ENCODE data around the gene GBX1. TPM values are rescaled to one million over a fixed set of nuclear protein-coding genes. Genes with fewer than 3 reads are reported as not detected.

GBX1 gene
- polyA plus RNA-seq, 2 of the 4 experiments (the other 2 are of a cell fraction), result not detected

GRCh38 chr7:151179287-151179860 is 11.9 kb upstream of the GBX1 start:
- POLR2A ChIA-PET, result no interaction called here
- FAIRE-seq, result no peak

DNA sequence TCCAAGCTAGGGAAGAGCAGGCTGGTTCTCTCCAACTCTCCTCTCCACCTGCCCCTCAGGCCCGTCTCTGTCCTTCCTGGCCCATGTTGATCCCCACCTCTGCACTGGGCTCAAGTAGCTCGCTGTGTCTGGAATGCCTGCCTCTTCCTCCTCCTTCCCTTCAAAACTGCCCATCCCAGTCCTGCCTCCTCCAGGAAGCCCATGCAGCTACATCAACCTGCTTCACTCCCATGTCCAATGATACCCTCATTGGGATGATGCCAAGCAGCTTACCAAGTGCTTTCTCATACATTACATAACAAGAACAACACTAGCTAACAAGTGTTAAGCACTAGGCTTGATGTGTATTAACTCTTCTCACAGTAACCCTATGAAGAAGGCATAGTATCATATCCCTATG is 11.3 kb upstream of the GBX1 start:
- no peaks in the 10 kb centered on the region for H3K4me1 ChIP-seq
- CTCF ChIA-PET, result interaction anchor here (0.6 to 5.3 kb wide), 8 partner anchors 9 to 580 kb away, joined by 3 to 34 read pairs (median 4); partner anchors contain the start of gene GBX1
- no peak overlapping the region for H3K4me2 ChIP-seq
- H3K4me3 ChIP-seq, result no peak overlapping the region
- DNase-seq (ENCODE audit: low read depth in 1 of 2, low spot score in 1 of 2), result no peak
- FAIRE-seq, result no peak
- no peak for ATAC-seq
- POLR2A ChIA-PET, result no interaction called here
- H3K9me3 ChIP-seq, result no peaks in the 10 kb centered on the region
- 44% methylated on average over 2 of the region's 2 CpGs for WGBS (ENCODE audit: missing lambda C conversion rate)
- TF ChIP-seq RAD21 (conservative IDR thresholded peaks at IDR 0.05 in 1 of 2, IDR thresholded peaks at IDR 0.05 in 1 of 2), result no peak
- TF ChIP-seq SREBF2 (IDR thresholded peaks at IDR 0.05), result no peak
- TF ChIP-seq CBX8 (IDR thresholded peaks at IDR 0.05), result no peak
- no peak for TF ChIP-seq ZSCAN20 (CRISPR knock-in tag; IDR thresholded peaks at IDR 0.05)
- TF ChIP-seq ESRRA (IDR thresholded peaks at IDR 0.05; ENCODE audit: borderline replicate concordance, low read length), result no peak
- TF ChIP-seq, protein P1, sequence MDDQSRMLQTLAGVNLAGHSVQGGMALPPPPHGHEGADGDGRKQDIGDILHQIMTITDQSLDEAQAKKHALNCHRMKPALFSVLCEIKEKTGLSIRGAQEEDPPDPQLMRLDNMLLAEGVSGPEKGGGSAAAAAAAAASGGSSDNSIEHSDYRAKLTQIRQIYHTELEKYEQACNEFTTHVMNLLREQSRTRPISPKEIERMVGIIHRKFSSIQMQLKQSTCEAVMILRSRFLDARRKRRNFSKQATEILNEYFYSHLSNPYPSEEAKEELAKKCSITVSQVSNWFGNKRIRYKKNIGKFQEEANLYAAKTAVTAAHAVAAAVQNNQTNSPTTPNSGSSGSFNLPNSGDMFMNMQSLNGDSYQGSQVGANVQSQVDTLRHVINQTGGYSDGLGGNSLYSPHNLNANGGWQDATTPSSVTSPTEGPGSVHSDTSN (IDR thresholded peaks at IDR 0.05), result no peak
- TF ChIP-seq, protein P2, sequence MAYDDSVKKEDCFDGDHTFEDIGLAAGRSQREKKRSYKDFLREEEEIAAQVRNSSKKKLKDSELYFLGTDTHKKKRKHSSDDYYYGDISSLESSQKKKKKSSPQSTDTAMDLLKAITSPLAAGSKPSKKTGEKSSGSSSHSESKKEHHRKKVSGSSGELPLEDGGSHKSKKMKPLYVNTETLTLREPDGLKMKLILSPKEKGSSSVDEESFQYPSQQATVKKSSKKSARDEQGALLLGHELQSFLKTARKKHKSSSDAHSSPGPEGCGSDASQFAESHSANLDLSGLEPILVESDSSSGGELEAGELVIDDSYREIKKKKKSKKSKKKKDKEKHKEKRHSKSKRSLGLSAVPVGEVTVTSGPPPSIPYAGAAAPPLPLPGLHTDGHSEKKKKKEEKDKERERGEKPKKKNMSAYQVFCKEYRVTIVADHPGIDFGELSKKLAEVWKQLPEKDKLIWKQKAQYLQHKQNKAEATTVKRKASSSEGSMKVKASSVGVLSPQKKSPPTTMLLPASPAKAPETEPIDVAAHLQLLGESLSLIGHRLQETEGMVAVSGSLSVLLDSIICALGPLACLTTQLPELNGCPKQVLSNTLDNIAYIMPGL (CRISPR knock-in tag; IDR thresholded peaks at IDR 0.05; ENCODE audit: borderline replicate concordance), result no peak
- TF ChIP-seq E2F6 (IDR thresholded peaks at IDR 0.05; ENCODE audit: borderline replicate concordance, low read depth), result no peak
- TF ChIP-seq FOSL2 (IDR thresholded peaks at IDR 0.05), result no peak
- no peak for TF ChIP-seq FOSL2 (CRISPR knock-in tag; IDR thresholded peaks at IDR 0.05)
- TF ChIP-seq FOXS1 (CRISPR knock-in tag; IDR thresholded peaks at IDR 0.05), result no peak
- TF ChIP-seq, protein P3, sequence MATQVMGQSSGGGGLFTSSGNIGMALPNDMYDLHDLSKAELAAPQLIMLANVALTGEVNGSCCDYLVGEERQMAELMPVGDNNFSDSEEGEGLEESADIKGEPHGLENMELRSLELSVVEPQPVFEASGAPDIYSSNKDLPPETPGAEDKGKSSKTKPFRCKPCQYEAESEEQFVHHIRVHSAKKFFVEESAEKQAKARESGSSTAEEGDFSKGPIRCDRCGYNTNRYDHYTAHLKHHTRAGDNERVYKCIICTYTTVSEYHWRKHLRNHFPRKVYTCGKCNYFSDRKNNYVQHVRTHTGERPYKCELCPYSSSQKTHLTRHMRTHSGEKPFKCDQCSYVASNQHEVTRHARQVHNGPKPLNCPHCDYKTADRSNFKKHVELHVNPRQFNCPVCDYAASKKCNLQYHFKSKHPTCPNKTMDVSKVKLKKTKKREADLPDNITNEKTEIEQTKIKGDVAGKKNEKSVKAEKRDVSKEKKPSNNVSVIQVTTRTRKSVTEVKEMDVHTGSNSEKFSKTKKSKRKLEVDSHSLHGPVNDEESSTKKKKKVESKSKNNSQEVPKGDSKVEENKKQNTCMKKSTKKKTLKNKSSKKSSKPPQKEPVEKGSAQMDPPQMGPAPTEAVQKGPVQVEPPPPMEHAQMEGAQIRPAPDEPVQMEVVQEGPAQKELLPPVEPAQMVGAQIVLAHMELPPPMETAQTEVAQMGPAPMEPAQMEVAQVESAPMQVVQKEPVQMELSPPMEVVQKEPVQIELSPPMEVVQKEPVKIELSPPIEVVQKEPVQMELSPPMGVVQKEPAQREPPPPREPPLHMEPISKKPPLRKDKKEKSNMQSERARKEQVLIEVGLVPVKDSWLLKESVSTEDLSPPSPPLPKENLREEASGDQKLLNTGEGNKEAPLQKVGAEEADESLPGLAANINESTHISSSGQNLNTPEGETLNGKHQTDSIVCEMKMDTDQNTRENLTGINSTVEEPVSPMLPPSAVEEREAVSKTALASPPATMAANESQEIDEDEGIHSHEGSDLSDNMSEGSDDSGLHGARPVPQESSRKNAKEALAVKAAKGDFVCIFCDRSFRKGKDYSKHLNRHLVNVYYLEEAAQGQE (IDR thresholded peaks at IDR 0.05), result no peak
- no peak for TF ChIP-seq CEBPB (IDR thresholded peaks at IDR 0.05)
- no peak overlapping the region for H3K27ac ChIP-seq

More at GRCh38 chr7:151179287-151179860, 11.9 kb upstream of the GBX1 start:
- Histone ChIP-seq H3K9me3 (no peaks in the 10 kb centered on the region), H3K27ac (no peak overlapping the region), H3K4me1 (no peaks in the 10 kb centered on the region), H3K4me2 (no peak overlapping the region), H3K4me3 (no peak overlapping the region)
- CTCF ChIA-PET, result interaction anchor here (0.7 to 5.3 kb wide), 7 partner anchors 10 to 216 kb away, joined by 3 to 34 read pairs (median 5); partner anchors contain the start of gene GBX1
- DNase-seq (ENCODE audit: low read depth in 1 of 2, low spot score in 1 of 2) (no peak), ATAC-seq (peak; percentile 10; a peak in 1 of 6 replicates)
- 62% methylated on average over 8 of the region's 8 CpGs for WGBS (ENCODE audit: missing lambda C conversion rate)
- TF ChIP-seq HEYL (CRISPR knock-in tag; IDR thresholded peaks at IDR 0.05) (no peak), HOXB5 (CRISPR knock-in tag; IDR thresholded peaks at IDR 0.05) (no peak), MAFK (IDR thresholded peaks at IDR 0.05; ENCODE audit: partially characterized antibody) (no peak), NR3C1 (IDR thresholded peaks at IDR 0.05) (no peak), ESRRA (IDR thresholded peaks at IDR 0.05; ENCODE audit: borderline replicate concordance, low read length) (no peak), E2F6 (IDR thresholded peaks at IDR 0.05; ENCODE audit: borderline replicate concordance, low read depth) (no peak)
